Dedifferentiated amniotic fluid mesenchymal stem cell (primary cell): Measurements from ENCODE around the gene RASA3.
A peak's percentile ranks its signal among the peaks of the same experiment; 100 is the strongest.
"Not testable (repeated sequence)": the region's sequence is repeated elsewhere in the genome, so short reads cannot be mapped to it uniquely, and the experiment has no call there.

Experiments used
- DNase-seq: peaks from one replicate; pipeline ENCODE4 v3.0.0-alpha.2; 2016; ENCODE audit errors: extremely low spot score

The RASA3 gene

DNA sequence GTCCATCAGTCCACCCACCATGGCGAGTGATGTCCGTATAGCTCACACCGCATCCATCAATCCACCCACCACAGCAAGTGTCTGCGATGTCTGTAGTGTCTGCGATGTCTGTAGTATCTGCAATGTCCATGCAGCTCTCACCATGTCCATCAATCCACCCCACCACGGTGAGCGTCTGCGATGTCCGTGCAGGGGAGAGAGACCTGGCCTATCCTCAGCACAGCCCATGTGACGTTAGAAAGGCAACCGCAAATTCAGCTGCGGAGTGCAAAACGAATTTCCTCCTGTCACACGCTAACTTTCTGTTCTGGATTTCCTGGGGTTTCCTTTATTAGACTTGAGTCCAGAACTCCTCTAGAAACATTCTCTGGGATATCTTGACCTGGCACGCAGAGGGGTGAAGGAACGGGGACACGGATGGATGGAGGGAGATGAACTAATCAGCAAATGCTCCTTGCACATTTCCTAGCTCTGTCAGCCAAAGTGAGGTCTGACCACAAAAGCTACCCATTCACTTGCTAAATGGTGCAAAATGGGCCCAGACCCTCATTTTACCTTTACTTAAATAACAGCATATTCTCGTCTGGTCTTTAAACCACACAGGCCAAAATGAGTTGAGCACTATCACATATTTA is 18.3 kb downstream of the RASA3 start:
- DNase-seq = no peak

DNA sequence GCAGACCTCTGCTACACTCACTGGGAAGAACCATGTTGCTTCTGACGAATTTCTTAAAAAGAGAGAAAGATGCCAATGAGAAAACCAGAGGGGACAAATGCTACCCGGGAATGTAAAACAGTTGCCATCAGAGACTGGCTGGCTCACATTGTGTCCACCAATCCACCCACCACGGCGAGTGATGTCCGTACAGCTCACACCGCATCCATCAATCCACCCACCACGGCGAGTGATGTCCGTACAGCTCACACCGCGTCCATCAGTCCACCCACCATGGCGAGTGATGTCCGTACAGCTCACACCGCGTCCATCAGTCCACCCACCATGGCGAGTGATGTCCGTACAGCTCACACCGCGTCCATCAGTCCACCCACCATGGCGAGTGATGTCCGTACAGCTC is 19.0 kb downstream of the RASA3 start:
- DNase-seq = not testable (repeated sequence)

DNA sequence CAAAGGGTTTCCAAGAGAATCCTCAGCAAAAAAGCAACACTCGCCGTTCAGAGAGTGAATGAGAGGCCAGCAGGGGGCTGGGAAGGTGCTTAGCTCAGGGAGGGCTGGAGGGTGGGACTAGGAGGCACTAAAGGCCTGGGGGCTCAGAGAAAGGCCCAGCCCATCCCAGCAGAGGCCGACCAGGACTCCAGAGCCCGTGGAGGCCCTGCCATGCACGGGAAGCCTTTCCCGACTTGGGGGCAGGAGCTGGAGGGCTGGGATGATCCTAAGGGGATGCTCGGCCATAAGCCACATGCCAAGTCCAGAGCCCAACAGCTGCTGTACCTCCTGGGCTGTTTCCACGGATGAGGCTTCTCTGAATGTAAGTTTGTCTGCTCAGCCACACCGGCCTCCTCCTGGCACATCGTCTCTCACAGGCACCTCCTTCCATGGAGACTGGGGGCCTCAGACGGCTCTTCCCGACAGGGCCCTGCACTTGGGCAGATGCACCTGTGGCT is 19.5 kb downstream of the RASA3 start:
- DNase-seq = no peak

DNA sequence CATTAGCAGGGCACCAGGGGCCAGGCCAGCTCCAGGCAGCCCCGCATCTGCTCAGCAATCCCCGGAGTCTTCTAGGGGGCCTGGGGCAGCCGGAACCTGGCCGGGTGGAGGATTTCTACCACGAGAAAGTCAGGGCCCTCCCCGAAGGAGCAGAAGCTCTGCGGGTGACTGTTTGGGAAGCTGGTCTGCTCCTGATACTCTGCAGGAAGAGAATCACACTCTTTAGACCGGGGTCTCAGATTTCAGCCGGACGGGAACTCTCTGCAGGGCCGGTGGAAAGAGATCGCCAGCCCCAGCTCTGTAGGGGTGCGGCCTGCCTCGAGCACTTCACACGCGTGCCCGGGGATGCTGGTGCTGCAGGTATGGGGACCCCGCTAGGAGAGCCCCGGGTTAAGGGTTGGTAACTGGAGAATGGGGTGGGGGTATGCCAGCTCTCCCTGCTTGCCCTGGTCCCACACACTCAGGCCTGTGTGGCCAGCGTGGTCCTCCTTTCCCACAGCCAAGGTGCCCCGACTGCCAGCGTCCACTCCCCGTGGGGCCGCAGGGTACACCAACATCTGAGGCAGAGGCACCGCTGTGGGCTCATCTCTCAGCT is 20.1 kb downstream of the RASA3 start:
- no peak for DNase-seq

DNA sequence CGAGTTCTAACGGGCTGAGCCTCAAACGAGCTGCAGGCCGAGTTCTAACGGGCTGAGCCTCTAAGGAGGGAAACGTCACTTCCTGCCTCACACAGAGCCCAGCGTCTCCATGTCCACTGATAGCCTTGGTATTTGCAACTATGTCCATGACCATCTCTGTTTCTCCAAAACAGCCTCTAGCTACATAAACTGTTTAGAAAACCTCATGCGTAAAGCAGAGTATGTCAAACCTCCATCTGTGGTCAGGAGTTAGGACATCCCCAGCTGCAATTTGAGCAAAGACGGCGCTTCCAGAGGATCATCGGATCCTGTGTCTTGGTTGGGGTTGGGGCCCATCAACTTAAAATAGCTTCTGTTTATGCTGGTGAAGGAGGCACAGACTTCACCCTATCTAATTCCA is 20.8 kb downstream of the RASA3 start:
- DNase-seq = no peak

DNA sequence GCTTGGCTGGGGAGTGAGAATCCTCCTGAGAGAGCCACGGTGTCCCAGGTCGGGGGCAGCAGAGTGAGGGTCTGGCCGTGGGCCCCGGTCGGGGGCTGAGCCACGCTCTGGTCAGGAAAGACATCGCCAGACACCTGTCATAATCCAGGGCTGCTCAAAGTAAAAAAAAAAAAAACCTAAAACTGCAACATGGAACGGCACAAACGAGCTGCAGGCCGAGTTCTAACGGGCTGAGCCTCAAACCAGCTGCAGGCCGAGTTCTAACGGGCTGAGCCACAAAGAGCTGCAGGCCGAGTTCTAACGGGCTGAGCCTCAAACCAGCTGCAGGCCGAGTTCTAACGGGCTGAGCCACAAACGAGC is 21.6 kb downstream of the RASA3 start:
- not testable (repeated sequence) for DNase-seq

DNA sequence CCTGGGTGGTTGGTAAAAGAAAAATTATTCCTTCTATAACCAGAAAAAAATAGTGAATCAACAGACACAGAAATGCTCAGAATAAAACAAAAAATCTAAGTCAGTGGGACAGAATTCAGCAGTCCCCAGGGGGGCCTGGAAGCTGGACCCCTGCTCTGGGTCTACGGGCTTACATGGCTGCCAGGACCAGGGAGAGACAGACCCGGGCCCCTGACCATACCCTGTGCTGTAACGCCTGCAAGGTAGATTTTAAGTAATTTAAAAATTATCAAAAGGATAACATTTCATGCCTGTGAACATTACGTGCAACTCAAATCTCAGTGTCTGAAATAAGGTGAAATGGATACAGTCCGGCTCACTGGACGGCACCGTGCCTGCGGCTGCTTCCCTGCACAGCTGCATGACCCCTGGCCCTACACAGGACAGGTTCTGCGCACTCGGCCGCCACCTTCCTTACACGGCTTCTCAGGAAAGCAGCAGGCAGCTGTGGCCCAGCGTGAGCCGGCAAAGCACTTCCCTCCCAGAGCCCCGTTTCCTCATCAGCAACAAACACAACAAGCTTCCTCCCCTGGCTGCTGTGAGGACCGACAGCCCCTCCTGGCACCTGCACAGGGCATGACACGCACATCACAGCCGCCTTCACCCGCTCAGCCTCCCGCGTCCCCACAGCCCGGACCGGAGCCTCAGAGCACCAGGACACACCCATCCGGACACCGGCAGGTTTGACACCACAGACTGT is 22.2 kb downstream of the RASA3 start:
- no peak for DNase-seq

DNA sequence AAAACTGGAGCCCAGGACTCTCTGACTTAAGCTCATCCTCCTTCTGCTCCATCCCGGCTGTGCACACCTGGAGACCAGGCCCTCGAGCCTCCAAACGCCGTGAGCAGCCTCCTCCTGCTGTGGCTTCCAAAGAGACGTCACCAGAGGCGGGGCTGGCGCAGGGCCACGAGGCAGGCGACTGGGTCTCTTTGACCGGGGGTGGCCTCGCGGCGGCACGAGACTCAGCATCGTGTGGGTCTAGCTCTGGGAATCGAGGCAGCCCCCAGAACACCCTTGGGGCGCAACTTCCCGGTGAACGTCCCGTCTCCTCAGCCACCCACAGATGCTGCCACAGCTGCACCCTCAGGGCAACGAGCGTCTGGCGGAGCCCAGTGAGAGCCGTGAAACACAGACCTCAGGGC is 22.8 kb downstream of the RASA3 start:
- DNase-seq = no peak

DNA sequence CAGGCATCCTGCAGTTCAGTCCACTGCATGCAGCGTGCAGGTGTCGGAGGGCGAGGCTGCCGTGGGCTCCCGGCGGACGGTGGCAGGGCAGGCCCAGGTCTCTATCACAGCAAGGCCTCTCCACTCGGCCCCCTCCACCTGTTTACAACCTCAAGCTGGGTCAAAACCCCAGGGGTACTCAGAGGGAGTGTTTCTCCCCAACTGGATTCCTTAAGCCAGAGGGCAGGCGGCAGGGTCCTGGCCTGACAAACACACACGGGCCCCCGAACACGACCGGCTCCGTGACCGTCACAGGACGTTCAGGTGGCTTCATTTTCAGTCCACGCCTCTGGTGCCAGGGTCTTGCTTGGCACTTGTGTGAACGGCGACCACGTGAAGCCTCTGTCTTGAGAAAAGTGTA is 23.5 kb downstream of the RASA3 start:
- no peak for DNase-seq

DNA sequence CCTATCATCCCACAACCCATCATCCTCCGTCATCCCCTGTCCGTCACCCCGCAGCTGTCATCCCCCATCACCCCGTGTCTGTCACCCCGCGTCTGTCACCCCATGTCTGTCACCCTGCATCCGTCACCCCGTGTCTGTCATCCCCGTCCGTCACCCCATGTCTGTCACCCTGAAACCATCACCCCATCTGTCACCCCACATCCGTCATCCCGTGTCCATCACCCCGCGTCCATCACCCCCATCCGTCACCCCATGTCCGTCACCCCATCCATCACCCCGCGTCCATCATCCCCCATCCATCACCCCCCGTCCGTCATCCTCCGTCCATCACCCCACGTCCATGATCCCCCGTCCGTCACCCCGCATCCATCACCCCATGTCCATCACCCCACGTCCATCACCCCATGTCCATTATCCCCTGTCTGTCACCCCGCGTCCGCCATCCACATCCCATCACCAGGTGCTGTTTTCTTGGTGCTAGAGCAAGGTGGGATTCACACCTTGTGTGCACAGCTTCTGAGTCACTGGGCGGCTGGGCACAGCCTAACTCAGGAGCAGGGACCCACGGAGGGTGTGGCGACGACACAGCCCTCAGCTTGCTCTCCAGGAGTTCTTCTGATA is 24.2 kb downstream of the RASA3 start:
- DNase-seq = no peak

DNA sequence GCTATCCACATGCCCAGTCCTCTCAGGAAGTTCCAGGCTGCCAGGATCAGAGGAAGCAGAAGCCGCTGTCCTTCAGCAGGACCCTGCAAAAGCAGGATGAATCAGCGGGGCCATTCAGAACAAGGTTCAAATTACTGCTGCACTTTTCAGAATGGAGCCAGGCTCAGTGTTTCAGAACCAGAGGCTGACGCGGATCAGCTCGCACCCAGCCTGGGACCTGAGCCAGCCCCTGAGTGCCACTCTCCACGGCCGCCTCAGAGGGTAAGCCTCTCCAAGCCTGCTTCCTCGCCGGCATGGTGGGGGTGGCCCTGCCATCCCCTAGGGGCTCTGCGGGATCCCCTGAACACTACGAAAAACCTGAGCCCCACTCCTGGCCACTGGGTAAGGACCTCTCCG is 24.7 kb downstream of the RASA3 start:
- peak; percentile 71 for DNase-seq

DNA sequence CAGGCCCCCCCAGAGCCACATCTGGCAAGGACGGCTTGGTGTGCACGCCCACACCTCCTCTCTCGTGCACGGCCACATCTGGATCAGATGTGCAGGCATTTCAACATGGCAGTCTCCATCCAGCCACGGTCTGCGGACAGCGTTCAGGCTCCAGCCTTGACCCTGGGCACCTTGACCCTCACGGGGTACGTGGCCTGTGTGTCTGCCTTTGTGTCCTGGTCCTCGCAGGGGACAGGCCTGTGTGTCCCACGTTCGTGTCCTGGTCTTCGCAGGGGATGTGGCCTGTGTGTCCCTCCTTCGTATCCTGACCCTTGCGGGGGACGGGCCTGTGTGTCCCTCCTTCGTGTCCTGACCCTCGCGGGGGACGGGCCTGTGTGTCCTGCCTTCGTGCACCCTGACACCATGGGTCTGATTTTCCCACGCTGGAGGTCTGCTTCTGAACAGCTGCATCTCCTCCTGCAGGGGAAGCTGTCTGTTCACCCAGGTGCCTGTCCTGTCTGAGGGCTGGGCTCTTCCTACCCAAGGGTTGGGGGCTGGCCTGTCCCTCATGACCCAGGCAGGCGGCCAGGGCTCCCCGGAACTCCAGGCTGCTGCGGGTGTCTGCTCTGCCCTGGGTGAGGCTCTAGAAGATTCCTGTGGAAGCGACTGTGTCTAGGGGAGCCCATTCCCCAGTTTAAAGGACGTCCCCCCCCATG is 25.3 kb downstream of the RASA3 start:
- no peak for DNase-seq

DNA sequence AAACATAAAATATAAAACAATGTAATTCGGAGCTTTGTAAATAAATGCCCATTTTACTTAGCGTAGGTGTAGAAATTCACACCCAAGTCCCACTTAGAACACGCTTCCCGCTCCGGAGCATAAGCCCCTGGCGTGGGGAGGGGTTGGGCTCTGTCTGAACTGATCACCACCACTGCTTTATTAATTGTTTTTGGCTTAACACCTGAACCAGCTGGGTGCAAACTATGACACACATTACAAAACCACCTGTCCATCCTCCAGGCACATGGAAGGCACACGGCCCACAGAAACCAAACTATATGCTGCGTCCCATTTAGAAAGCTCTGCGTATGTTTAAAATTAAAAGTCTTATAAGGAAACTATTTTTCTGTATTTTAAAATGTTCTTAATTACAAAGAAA is 25.9 kb downstream of the RASA3 start:
- DNase-seq = no peak

DNA sequence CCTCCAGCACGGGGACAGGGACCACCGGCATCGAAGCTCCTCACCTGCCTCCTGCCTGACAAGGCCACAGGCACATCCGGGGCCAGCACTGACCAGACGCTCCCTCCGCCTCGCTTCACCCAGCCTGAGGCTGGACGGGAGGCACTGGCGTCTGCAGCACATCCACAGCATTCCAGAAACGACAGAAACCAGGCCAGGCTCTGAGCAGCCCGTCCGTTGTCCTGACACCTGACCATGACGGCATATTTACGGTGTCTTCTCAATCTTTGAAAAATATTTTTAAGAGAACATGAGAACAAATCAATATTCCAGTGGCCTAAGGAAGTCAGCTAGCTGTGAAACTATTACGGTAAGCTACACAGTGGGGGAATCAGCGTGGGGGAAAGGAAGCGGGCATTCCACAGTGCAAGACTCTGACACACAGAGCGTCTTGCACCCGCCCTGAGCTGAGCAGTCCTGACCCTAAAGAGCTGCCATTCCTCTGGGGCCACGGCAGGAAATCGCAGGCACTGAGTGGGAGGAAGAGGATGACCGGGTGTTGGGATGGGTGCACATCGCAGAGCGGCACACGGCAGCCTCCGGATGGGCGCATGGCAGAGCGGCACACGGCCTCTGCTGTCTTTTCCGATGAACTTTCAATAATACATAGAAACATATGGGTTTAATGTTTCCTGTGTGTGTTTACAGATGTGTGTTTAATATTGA is 26.8 kb downstream of the RASA3 start:
- DNase-seq = peak; percentile 34

DNA sequence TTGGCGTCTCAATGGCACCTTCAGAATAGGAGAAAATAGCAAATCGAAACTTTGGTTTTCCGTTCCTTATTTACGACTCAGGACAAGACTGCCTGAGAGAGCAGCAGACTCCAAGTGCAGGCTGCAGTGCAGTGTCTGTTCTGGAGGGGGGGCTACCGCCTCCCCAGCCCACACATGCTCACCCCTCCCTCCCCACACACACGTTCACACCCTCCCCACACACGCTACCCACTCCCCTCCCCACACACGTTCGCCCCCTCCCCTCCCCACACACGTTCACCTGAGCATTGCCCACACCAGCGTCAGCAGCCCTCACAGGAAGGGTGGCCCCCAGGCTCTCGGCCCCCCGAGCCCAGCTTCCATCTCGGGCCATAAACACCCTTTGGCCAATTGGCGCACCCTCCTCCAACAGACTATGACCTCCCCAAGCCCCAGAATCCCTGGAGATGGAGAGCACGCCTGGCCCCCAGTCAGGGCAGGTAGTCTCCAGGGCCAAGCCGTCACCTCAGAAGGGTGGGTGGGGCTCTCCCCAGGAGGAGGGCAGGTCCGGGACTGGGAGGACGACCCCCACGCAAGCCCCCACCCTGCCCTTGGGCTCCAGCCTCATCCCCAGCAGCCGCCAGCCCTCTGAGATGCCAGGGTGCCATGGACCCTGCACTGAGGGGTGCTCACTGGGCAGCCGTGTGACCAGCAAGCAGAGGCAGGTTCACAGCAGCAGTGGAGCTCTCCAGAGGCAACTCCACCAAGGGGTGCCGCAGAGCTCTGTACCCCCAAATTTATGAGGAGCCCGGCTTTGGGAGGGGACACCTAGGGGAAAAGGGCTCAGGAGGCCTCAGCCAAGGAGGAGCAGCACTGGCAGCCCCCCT is 27.5 kb downstream of the RASA3 start:
- no peak for DNase-seq

DNA sequence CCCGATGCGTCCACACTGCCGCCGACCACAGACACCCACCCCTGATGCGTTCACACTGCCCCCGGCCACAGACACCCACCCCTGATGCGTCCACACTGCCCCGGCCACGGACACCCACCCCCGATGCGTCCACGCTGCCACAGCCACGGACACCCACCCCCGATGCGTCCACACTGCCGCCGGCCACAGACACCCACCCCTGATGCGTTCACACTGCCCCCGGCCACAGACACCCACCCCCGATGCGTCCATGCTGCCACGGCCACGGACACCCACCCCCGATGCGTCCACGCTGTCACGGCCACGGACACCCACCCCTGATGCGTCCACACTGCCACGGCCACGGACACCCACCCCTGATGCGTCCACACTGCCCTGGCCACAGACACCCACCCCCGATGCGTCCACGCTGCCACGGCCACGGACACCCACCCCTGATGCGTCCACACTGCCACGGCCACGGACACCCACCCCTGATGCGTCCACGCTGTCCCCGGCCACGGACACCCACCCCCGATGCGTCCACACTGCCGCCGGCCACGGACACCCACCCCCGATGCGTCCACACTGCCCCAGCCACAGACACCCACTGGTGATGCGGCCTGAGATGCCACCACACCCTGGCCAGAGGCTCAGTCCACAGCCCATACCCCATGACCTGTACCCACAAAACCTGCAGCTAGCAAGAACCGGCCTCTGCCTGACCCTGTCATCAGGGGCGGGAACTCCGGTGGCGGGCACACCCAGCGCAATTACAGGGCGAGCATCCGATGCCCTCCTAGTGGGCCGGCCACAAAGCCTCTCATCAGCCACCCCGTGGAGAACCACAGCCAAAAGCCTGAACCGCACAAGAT is 28.4 kb downstream of the RASA3 start:
- no peak for DNase-seq

DNA sequence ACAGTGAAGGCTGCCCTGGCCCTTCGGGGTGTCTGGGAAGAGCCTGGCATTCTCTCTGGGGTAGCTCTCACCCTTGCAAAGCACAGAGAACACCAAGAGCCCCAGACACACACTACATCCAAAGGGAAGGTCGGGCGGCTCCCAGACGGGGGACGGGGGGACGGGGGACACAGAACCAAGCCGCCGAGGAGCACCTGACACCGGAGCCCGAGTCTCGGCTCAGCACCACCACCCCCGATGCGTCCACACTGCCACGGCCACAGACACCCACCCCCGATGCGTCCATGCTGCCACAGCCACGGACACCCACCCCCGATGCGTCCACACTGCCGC is 29.2 kb downstream of the RASA3 start:
- DNase-seq = not testable (repeated sequence)

DNA sequence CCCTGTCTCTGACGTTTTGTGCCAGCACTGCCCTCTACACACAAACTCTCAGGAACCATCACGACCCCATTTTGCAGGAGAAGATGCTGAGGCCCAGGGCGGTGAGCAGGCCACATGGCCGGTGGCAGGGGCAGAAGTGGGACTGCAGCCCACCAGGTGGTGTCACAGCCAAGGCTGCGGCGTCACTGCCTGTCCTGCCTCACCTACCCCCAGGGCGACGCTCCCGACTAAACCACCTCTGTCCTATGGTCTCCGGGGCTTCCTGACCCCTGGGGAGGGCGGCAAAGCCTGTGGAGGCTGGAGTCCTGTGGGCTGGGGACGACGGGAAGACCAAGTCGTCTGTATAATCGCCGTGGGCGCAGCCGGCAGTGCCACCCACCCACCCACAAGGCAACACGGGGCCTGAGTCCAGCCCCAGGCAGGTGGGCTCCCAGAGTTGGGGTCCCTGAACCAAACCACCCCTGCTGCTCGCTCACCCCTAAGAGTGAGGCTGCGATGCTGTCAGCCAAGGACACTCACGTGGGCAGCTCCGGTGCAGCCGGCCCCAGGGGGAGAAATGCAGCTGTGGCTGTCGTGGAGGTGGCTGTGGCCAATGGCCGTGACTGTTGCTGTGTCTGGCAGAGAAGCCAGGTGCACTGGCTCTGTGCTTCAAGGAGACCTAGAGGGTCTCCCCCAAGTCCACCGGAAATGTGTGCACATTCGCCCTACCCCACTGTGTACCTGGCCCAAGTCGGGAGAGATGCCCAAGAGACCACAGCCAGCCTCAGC is 29.7 kb downstream of the RASA3 start:
- DNase-seq = no peak

DNA sequence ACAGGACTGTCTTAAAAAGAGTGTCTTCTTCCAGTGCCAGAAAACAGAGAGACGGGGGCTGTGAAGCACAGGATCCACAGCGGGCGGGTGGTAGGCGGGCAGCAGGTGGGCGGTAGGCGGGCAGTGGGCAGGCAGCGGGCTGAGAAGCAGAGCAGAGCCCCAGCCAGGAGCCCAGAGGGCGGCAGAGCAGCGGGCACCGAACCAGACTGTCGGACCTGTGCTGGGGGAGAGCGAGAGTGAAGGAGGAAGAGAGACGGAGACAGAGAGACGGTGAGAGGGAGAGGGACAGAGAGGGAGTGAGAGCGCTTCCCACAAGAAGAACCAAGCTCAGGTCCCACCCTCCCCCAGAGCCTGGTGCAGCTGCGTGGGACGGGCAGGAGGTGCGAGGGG is 30.3 kb downstream of the RASA3 start:
- no peak for DNase-seq
